Stimulated activated CD4-positive, alpha-beta T cell treated with anti-CD3 and anti-CD28 coated beads, Interleukin-4, amount 100 ng/mL, for 48 hours (primary cell): ENCODE measurements around the gene STOM.

Experiments used
- DNase-seq, 2 donors: peaks; one replicate each; pipeline ENCODE4 v3.0.0-alpha.2; 2020; ENCODE audit warnings: low read depth in 2 of 2

STOM gene

DNA sequence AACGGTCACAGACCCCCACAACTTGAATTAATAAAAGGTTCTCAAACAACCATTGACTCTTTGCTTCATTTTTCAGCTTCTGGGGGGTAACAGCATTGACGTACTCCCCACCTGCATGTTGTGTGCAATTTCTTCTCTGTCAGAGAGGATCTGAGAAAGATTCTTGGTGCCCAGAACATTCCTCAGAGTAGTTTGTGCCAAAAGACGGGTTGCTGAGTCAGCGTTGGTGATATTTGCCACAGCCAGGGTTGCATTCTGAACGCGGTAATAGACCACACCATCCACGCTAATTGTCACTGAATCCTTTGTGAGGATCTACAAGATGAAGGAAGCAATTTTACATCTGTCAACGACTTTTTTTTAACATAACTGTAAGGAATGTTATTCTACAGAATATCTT, 21.0 kb downstream of the STOM start:
- no peak for DNase-seq

- no peak for DNase-seq
These were observed 21.8 kb downstream of the STOM start for GRCh38 chr9:121348221-121348620.

DNA sequence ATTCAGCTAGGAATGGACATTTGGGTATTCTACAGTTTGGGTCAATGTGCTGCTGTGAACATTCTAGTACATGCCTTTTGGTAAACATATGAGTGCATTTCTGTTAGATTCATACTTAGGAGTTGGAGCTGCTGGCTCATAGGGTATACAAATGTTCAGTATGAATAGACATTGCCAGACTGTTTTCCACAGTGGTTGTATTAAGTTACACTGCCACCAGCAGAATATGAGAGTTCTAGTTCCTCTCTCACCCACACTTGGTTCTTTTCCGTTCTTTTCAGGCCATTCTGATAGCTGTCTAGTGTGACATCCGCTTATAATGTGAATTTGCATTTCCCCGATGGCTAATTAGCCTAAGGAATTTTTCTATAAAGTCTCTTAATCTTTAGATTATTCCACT, 25.0 kb downstream of the STOM start:
- no peak for DNase-seq

- DNase-seq: no peak
These were observed 25.9 kb downstream of the STOM start for GRCh38 chr9:121344184-121344583.

DNA sequence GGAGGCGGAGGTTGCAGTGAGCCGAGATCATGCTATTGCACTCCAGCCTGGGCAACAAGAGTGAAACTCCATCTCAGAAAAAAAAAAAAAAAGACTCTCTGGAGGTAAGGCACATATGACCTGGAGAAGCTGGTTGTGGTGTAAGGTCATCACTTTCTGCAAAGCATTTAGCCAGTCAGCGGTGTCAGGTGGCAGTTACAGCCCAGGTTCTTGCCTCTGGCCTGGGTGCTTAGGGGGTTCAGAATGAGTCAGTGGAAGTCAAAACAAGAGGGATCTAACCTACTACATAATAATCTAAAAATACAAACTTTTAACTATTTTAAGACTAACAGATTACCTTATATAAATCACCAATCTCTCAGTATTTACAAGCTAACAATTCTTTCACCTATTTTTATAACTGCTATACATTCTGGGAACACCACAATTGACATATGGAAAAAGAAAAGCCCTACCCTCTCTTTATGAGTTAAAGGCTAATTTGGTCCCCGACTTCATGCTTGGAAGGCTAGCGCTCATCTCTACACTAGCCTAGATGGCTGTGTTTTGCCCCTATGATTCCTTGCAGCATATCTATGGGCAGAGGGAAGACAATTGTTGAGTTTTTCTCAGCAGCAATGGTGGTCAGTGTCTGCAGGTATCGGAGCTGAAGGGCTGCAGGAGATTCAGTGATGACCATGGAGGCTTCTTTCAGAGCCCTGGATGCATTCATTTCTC, 29.2 kb downstream of the STOM start:
- no peak for DNase-seq

- no peak for DNase-seq
These were observed 30.6 kb downstream of the STOM start for GRCh38 chr9:121339437-121339836.

DNA sequence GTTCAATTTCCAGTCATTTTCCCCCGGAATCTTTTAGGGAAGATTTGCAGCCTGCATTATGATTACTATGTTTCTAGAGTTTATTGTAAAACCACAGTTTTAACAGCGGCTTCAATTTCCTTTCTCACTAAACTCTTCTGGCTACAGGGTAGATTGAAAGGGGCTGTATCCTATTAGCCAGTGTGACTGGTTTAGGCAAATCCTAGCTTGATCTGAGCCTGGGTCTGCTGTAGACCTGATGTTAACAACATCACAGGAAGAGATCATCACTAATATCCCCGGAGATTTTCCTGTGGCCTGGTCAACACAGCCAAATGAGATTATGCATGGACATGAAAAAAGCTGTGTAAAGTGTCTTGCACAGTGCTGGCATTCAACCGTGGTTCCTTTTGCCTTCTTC, 33.4 kb downstream of the STOM start:
- DNase-seq: no peak

DNA sequence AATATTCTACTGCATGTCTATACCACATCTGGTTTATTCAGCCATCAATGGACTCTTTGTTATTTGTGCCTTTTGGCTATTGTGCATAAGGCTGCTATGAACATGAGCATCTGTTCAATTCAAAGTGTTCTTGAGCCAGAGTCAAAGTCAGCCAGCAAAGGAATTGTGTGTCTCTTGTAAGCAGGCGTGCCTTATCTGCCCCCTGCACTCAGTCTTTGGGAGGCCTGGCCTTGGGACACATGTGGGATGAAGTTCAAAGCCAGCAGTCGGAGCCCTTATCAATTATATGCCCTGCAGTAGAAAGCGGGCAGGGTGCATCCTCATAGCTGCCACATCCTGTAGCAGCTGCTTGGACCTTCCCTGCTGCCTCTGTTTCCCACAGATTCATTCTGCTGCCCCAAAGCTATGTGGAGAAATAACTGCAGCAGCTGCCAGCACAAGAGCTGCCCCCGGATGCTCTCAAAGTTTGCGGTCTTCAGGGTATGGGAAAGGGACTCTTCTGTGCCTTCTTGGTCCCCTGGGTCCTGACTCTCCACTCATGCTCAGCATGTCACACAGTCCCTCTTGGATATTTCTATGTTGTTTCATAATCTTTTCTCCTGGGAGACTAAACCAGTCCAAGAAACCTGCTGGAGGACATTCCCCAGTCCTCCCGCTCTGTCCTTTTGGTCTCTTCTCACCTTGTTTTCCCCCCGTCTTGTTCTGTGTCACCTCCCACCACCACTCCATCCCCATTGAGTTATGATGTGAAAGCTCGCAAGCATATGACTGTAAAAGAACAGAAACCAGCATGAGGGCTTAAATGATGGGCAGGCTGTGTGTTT, 35.9 kb downstream of the STOM start:
- no peak for DNase-seq

DNA sequence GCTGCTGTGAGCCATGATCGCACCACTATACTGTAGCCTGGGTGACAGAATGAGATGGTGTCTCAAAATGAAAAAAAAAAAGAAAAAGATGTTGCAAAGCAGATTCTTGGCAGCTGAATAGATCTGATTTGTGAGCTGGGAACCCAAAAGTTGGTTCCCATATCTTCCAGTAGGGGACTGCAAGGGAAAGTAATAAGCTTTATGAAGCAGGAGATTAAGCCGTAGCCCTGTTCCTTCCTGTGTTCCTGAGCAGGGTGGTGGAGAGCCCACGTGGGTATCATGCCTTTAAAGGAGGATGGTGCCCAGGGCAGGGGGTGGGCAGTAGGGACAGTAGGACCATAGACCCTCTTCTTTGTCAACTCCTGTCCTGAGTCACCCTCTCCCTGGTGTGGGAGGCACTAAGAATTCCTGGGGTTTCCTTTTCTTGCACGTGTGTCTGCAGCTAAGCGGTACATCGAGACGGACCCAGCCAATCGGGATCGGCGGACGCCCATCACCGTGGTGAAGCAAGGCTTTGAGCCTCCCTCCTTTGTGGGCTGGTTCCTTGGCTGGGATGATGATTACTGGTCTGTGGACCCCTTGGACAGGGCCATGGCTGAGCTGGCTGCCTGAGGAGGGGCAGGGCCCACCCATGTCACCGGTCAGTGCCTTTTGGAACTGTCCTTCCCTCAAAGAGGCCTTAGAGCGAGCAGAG, 37.9 kb downstream of the STOM start:
- no peak for DNase-seq

GRCh38 chr9:121331549-121331948, 38.5 kb downstream of the STOM start:
- DNase-seq: no peak

- no peak for DNase-seq
These were observed 41.0 kb downstream of the STOM start for GRCh38 chr9:121328876-121329681.

- DNase-seq: no peak
These were observed 41.6 kb downstream of the STOM start for GRCh38 chr9:121328476-121328875.

DNA sequence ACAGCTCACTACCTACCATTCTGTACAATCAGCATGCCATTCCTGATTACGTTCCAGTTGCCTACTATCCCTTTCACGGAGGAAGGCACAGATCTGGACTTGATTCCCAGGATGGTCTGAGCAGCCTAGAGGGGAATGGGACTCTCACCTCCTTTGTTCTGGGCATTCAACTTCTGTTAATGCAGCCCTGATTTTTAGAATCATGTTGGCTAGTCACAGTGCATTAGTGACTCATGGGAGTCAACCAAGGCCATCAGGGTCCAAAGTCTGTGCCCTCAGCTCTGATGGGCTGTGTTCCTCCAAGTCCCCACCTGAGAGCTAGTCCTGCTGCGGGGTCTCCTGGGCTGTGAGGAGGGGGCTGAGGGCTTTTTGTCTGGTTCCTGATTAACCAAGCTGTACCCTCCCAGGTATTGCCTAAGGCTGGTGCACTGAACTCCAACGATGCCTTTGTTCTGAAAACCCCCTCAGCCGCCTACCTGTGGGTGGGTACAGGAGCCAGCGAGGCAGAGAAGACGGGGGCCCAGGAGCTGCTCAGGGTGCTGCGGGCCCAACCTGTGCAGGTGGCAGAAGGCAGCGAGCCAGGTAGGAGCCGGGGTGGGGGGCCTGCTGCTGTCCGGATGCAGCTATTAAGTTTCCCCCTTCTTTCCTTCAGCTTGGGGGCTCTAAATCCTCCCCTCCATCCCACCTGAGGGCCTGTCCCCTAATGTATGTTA, 43.0 kb downstream of the STOM start:
- DNase-seq: no peak

DNA sequence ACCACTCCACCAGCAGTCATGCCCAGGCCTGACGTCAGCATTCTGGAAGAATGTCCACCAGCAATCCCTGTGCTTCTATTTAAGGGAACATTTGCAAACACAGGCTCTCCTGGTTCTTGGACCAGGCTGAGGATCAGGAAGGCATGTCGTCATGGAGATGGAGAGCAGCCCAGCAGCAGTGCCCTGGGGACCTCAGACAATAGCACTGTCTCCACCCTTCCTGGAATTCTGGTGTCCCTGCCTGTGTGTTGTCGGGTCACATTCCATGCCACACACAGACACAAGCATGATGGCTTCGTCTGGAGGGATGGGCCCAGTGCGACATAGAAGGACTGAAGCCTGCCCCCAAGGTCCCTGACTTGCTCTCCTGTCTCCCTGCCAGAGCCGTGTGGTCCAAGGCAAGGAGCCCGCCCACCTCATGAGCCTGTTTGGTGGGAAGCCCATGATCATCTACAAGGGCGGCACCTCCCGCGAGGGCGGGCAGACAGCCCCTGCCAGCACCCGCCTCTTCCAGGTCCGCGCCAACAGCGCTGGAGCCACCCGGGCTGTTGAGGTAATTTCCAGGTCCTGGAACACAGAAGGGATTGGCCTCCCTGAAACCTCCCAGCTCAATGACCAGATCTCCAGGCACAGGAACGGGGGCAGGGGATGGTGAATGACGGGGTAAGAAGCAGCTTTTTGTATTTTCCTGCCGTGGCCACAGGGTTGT, 43.8 kb downstream of the STOM start:
- no peak for DNase-seq

- no peak for DNase-seq
These were observed 44.7 kb downstream of the STOM start for GRCh38 chr9:121325387-121325786.

- DNase-seq: no peak
These were observed 45.3 kb downstream of the STOM start for GRCh38 chr9:121324755-121325154.

GRCh38 chr9:121324316-121324715, 45.7 kb downstream of the STOM start:
- DNase-seq: no peak

GRCh38 chr9:121323449-121324151, 46.5 kb downstream of the STOM start:
- no peak for DNase-seq

- DNase-seq: no peak
These were observed 47.2 kb downstream of the STOM start for GRCh38 chr9:121322737-121323448.
